IPS-15b (cell line): ENCODE measurements around the gene SAMD4B.
A peak's percentile ranks its signal among the peaks of the same experiment; 100 is the strongest.
"Not testable (repeated sequence)": the region's sequence is repeated elsewhere in the genome, so short reads cannot be mapped to it uniquely, and the experiment has no call there.

Experiments
- H3K27me3 ChIP-seq: one replicate; pipeline ENCODE4 v1.6.1; 2013; ENCODE audit warnings: low read length; ENCODE audit not compliant: control insufficient read depth, insufficient read depth
- H3K36me3 ChIP-seq: one replicate; pipeline ENCODE4 v1.6.1; 2013; ENCODE audit warnings: low read length; ENCODE audit not compliant: control insufficient read depth, insufficient read depth
- H3K4me1 ChIP-seq: one replicate; pipeline ENCODE4 v1.6.1; 2013; ENCODE audit warnings: mild to moderate bottlenecking, low read length; ENCODE audit not compliant: control insufficient read depth, insufficient read depth
- H3K4me3 ChIP-seq: one replicate; pipeline ENCODE4 v1.5.1; 2013; ENCODE audit warnings: low read depth, low read length
- H3K9ac ChIP-seq: one replicate; pipeline ENCODE4 v1.6.1; 2013; ENCODE audit warnings: low read depth, mild to moderate bottlenecking, low read length
- H3K9me3 ChIP-seq: one replicate; pipeline ENCODE4 v1.6.1; 2013; ENCODE audit warnings: mild to moderate bottlenecking, low read length; ENCODE audit not compliant: control insufficient read depth, insufficient read depth

The SAMD4B gene

DNA sequence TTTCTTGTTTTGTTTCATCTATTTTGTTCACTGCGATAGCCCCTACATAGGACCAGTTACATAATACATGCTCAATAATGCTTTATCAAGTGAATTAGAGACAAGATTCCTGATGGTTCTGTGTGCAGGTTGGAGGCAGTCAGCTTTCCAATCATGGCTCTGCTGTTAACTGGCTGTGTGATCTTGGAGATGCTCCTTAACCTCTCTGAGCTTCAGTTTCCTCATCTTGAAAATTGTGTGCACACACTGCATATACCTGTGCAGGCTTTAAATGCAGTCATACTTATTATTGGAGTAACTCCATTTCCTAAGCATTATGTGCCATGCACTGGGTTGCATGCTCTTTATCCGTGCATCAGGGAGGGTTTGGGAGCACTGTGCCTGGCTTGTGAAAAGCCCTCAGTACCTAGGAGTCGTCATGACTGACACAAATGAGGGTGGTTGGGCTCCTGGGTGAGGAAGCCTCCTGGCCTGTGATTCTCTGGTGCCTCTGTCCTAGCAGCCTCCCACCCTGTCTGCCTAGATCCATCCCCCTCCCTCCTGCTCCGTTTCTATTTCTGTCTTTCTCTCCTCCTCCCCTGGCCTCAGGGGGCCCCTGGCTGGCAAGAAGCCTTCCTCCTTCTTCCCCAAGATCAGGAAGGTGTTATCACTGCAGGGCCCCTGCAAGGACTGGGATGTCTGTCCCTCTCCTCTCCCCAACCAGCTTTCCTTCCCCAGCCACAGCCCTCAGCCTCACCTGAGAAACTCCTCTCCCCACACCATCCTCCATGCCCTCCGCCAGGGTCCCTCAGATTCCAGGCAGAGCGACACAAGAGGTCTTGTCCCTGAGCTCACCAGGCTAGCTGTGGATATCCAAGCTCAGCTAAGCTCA, 37.3 kb upstream of the SAMD4B start:
- Histone ChIP-seq H3K4me1 (peaks cover 16% of the 10 kb centered on the region), H3K9ac (no peak overlapping the region), H3K9me3 (no peaks in the 10 kb centered on the region), H3K36me3 (no peaks in the 10 kb centered on the region), H3K4me3 (peak overlapping the region; percentile 16), H3K27me3 (peaks cover 12% of the 10 kb centered on the region)

DNA sequence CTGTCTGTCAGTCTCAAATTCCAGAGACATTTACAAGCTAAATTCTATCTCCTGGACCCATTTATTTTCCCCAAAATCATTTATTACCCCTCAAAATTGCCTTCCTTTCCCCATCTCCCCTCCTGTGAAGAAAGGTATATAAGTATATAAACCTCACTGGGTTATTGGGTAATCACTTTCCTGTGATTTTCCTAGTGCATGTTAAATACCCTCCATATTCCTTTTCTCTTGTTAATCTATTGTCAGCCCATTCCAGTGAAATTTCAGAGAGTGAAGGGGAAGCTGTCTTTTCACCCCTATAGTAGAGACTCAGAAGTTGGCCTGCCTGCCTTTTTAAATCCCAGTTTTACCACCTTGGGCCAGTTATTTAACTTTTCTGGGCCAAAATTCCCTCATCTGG, 36.1 kb upstream of the SAMD4B start:
- no peak overlapping the region for H3K9ac ChIP-seq
- H3K27me3 ChIP-seq, result peaks cover 12% of the 10 kb centered on the region
- no peaks in the 10 kb centered on the region for H3K36me3 ChIP-seq
- H3K9me3 ChIP-seq, result no peaks in the 10 kb centered on the region
- H3K4me3 ChIP-seq, result no peak overlapping the region
- H3K4me1 ChIP-seq, result peaks cover 16% of the 10 kb centered on the region

DNA sequence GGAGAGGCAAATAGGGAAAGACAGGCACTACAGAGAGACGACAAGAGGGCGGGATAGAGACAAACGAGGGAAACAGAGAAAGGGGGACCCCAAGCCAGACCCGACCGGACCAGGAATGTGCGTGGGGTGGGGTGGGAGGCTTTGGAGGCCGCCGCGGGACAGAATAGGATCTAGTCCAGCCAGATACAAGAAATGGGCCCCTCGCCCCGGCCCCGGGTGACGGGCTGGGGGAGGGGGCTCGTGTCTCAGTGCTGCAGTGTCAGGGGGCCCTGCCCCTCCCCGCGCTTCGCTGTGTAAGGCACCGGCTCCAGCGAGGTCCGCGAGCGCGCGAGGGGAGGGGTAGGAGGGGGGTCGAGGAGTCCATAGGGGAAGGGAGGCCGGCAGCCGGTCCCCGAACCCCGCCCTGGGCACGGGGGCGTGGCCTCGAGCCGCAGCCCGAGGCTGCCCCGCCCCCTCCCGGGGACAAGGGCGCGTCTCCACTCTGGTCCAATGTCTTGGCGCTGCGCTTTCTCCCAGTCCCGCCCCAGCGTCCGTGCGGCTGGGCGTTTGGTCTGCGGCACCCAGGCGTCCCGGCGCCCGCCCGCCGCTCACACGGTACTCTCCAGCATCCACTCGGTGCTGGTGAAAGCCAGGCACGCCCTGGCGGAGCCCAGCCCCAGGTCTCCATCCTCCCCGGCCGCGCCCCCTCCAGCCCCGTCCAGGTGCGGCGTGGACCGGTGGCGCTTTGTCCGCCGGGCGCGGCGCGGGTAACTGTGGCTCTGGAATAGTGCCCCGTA, 35.0 kb upstream of the SAMD4B start:
- no peaks in the 10 kb centered on the region for H3K9me3 ChIP-seq
- H3K4me3 ChIP-seq, result peak overlapping the region; percentile 74
- H3K9ac ChIP-seq, result peak overlapping the region; percentile 9
- H3K36me3 ChIP-seq, result no peaks in the 10 kb centered on the region
- H3K27me3 ChIP-seq, result peaks cover 12% of the 10 kb centered on the region
- H3K4me1 ChIP-seq, result peaks cover 16% of the 10 kb centered on the region

DNA sequence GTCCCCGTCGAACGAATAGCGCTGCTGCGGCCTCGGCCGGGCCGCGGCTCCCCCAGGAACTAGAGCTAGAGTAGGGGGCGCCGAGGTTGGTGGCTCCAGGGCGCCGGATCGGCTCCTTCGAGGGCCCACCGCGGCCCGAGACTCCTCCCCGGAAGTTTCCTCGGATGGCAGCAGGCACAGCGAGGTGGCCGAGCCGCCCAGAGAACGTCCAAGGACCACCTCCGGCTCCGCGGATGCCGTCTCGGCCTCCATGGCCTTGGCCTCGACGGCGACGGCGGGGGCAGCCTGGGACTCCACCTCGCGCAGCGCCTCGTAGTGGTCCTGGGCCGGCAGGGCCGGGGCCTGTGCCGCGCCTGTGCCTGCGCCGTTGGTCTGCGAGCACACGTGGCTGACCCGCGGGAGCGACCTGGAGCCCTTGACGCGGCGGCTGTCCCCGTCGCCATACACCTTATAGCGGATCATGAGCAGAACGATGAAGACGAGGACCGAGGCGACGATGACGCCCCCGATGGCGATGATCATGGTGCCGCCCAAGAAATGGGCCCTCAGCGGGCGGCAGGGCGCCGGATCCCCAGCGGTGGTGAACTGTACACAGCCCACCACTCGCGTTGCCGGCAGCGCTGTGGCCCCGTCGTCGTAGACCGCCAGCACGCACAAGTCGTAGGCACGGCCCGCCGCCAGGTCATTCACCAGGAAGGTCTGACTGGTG, 34.2 kb upstream of the SAMD4B start:
- peak overlapping the region; percentile 74 for H3K4me3 ChIP-seq
- H3K9me3 ChIP-seq, result no peaks in the 10 kb centered on the region
- peaks cover 12% of the 10 kb centered on the region for H3K27me3 ChIP-seq
- no peak overlapping the region for H3K9ac ChIP-seq
- no peaks in the 10 kb centered on the region for H3K36me3 ChIP-seq
- peaks cover 14% of the 10 kb centered on the region for H3K4me1 ChIP-seq

DNA sequence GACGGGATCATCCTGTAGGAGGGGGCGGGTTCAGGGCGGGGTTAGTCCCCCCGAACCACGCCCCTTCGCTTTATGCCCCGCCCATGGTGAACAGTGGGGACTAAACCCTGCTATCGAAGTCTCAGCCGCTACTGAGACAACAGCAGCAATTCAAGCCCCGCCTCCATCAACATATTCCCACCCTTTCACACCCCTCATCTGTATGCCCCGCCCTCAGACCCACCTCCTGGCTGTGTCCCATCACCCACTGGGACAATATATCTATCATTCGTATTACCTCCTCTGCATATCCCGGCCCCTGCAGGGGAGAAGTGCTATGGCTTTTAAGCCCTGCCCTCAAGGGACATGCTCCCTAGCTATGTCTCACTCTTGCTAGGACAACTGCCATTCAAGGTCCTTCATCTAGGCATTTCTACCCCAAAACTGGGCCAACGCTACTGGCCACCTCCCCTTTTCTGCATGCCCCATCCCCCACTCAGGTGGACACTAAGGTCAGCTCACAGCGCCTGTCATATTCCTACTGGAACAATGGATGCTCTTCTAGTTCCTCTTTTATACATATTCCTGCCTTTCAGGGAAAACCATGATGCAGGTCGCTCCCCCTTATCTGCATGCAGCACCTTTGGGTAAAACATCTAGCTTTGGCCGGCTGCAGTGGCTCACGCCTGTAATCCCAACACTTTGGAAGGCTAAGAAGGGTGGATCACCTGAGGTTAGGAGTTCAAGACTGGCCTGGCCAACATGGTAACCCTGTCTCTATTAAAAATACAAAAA, 33.5 kb upstream of the SAMD4B start:
- Histone ChIP-seq H3K36me3 (peaks cover 2% of the 10 kb centered on the region), H3K27me3 (peaks cover 12% of the 10 kb centered on the region), H3K4me3 (peak overlapping the region; percentile 74), H3K4me1 (peaks cover 11% of the 10 kb centered on the region), H3K9ac (no peak overlapping the region), H3K9me3 (no peaks in the 10 kb centered on the region)

DNA sequence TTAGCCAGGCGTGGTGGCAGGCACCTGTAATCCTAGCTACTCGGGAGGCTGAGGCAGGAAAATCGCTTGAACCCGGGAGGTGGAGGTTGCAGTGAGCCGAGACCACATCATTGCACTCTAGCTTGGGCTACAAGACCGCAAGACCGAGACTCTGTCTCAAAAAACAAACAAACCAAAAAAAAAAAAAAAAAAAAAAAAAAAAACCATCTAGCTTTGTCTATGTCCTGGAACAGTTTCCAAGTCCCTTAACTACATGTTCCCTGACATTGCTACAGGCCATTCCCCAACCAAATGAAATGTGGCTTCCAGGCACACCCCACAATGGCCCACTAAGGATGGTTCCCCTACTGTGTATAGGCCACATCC, 32.9 kb upstream of the SAMD4B start:
- H3K9me3 ChIP-seq, H3K4me3 ChIP-seq, H3K36me3 ChIP-seq, H3K9ac ChIP-seq: not testable (repeated sequence)
- Histone ChIP-seq H3K4me1 (peaks cover 11% of the 10 kb centered on the region), H3K27me3 (peaks cover 12% of the 10 kb centered on the region)

DNA sequence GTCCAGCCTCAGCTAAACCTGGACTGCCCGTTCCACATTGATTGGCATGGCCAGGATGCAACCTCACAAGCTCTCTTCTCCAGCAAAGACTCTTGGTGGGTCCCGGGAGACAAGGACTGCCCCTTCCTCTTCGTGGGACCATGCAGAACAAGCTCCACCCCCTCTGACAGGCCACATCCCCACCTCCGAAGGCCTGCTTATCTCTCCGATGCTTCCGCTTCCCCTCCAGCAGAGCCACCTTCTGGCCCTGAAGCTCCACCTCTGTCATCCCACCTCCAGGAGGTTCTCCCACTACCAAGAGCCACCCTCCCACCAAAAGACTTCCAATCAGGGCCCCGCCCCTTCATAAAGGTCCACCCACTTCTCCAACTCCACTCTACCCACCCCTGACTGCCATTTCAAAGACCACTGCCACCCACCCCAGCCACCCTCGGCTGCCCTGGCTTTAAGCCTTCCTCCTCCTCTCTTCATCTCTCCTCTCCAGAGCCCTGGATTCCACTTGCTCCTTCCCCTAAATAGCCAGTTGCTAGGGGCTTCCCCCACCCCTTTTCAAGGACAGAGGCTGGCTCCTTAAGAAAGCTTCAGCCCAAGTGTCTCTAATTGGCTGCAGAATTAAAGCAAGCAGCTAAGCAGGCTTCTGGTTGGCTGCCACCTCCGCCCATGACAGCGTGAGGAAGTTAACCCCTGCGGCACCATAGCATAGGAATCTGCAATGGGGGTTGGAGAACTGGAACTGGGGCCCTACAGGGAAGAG, 31.5 kb upstream of the SAMD4B start:
- Histone ChIP-seq H3K27me3 (peaks cover 6% of the 10 kb centered on the region), H3K9ac (no peak overlapping the region), H3K9me3 (no peaks in the 10 kb centered on the region), H3K4me1 (peaks cover 3% of the 10 kb centered on the region), H3K4me3 (peak overlapping the region; percentile 22), H3K36me3 (peaks cover 14% of the 10 kb centered on the region)

DNA sequence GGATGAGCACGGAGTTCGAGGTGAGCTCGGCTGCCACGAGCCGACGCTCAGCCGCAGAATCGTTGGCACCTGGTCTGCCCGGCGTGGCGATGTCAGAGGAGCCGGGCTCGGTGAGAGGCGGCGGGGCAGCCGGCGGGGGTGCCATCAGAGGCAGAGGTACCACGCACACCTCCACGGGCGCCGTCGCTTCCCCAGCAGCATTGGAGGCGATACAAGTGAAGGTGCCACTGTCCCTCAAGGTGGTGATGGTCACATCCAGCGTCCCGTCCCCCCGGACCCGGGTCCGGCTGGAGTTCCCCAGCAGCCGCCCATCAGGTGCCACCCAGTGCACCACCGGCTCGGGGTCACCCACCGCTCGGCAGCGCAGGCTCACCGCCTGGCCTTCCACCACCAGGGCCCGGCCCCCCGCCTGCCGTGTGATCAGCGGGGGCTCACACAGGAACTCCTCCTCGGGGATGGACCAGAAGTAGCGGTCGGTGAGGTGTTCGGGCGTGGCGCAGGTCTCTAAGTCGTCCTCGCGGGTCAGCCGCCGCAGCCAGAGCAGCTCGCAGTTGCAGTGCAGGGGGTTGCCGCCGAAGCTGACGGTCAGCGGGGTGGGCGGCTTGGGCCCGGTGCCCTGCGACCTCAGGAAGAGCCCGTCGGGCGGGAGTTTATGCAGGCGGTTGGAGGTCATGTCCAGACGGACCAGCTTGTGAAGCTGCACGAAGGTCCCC, 28.0 kb upstream of the SAMD4B start:
- peaks cover 14% of the 10 kb centered on the region for H3K36me3 ChIP-seq
- H3K9me3 ChIP-seq, result no peaks in the 10 kb centered on the region
- H3K4me1 ChIP-seq, result no peaks in the 10 kb centered on the region
- H3K9ac ChIP-seq, result no peak overlapping the region
- no peak overlapping the region for H3K4me3 ChIP-seq
- peaks cover 3% of the 10 kb centered on the region for H3K27me3 ChIP-seq

DNA sequence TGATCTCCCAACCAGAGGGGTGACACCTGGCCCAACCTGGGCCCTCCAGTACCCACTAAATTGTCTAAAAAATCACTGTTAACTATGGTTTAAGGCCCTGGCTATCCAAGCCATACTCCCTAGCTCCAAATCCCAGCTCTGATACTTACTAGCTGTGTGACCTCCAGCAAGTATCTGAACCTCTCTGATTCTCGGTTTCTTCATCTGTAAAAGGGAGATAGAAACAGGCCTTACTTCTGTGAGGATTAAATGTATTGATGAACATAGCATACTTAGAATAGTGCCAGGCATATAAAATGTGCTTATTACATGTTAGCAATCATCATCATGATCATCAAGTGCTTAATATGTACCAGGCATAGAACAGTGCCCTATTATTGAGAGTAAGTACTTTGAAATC, 26.3 kb upstream of the SAMD4B start:
- H3K9ac ChIP-seq, result no peak overlapping the region
- peaks cover 14% of the 10 kb centered on the region for H3K36me3 ChIP-seq
- peaks cover 7% of the 10 kb centered on the region for H3K27me3 ChIP-seq
- H3K4me1 ChIP-seq, result no peaks in the 10 kb centered on the region
- H3K4me3 ChIP-seq, result no peak overlapping the region
- H3K9me3 ChIP-seq, result no peaks in the 10 kb centered on the region

DNA sequence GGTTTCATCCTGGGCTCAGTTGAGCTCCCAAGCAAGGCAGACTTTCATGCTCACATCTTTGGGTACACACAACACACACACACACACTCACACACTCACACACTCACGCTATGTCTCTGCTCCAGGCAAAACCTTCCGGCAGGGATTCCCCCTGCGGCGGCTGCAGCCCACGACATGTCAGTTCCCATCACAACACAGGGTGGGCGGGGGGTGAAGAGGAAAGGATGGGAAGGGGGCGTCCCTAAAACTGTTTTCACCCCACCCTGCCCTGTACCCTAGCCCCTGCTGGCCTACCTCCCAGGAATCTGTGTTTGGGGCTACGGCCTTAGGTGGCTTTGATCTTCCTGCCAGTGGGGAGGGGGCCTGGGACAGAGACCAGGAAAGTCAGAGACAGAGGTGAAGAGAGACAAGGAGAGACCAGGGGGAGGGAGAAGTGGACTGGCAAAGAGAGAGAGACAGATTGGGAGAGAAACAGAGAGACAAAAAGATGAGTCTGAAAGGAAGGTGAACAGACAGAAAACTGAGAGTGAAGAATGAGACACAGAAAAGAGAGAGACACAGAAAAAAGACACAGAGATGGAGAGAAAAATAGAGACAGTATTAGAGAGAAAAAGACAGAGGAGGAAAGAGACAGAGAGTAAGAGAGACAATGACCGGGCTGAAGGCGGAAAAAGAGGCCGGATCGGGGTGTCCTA, 25.4 kb upstream of the SAMD4B start:
- Histone ChIP-seq H3K9me3 (no peaks in the 10 kb centered on the region), H3K9ac (no peak overlapping the region), H3K4me1 (no peaks in the 10 kb centered on the region), H3K27me3 (peaks cover 7% of the 10 kb centered on the region), H3K4me3 (no peak overlapping the region), H3K36me3 (peaks cover 14% of the 10 kb centered on the region)
